Measurements from ENCODE around the gene FAM32A.

DNA sequence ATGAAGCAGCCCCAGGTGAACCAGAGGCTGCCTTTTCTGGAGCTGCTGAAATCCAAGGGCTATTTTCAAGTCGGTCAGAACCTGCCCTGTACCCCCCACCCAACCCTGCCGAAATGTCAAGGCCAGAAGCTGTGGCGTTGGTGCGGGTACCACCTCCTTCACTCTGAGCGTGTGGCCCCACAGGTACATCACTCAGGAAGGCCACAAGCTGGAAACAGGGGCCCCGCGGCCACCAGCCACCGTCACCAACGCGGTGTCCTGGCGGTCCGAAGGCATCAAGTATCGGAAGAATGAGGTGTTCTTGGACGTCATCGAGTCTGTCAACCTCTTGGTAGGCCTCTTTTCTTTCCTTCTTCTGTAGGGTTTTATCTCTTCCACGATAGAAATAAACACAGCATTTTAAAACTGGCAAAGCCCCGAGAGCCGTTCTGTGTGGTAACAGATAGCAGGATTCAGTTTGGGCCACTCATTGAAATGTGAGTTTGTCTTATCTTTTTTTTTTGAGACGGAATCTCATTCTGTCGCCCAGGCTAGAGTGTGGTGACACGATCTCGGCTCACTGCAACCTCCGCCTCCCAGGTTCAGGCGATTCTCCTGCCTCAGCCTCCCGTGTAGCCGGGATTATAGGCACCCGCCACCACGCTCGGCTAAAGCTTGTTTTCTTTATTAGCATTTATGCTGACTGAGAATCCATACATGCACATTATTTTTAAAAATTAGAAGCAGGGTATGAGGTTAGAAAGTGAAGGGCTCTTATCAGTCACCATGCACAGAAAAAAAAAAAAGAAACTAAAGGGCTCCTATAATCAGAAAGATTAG is 23.8 kb downstream of the FAM32A start:
- TF ChIP-seq, protein P1, sequence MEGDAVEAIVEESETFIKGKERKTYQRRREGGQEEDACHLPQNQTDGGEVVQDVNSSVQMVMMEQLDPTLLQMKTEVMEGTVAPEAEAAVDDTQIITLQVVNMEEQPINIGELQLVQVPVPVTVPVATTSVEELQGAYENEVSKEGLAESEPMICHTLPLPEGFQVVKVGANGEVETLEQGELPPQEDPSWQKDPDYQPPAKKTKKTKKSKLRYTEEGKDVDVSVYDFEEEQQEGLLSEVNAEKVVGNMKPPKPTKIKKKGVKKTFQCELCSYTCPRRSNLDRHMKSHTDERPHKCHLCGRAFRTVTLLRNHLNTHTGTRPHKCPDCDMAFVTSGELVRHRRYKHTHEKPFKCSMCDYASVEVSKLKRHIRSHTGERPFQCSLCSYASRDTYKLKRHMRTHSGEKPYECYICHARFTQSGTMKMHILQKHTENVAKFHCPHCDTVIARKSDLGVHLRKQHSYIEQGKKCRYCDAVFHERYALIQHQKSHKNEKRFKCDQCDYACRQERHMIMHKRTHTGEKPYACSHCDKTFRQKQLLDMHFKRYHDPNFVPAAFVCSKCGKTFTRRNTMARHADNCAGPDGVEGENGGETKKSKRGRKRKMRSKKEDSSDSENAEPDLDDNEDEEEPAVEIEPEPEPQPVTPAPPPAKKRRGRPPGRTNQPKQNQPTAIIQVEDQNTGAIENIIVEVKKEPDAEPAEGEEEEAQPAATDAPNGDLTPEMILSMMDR (IDR thresholded peaks at IDR 0.05): no peak
- TF ChIP-seq POLR2A (IDR thresholded peaks at IDR 0.05): no peak
